ENCODE data around the gene COX6A2.

DNA sequence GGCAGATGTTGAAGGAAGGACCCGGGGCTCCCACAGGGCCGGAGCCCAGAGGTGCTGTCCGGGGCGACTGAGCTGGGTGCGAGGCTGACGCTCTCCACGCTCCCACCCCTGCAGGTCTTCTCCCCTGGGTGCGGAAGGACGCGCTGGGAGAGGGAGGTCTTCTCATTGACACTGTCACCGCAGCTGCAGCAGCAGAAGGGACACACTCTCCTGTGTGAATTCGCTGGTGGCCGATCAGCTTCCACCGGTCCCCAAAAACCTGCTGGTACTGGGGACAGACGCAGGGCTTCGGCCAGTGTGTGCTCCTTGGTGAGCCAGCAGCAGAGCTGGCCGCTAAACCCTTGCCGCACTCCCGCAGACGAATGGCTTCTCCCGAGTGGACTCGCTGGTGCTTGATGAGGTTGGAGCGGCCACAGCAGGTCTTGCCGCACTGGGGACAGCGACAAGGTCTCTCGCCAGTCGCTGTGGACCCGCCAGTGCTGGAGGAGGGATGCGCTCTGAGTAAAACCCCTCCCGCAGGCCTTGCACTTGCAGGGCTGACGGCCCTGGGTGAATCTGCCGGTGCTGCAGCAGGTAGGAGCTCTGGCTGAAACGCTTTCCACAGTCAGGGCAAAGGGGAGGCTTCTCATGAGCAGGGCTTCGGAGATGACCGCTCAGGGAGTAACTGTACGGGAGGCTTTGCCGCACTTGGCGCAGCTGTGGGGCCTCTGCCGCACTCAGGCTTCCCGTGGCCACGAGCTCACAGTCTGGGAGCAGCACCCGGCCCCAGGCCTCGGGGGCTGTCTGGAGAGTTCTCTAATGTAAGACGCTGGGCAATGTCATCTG, 8.3 kb upstream of the COX6A2 start:
- TF ChIP-seq, protein P1, sequence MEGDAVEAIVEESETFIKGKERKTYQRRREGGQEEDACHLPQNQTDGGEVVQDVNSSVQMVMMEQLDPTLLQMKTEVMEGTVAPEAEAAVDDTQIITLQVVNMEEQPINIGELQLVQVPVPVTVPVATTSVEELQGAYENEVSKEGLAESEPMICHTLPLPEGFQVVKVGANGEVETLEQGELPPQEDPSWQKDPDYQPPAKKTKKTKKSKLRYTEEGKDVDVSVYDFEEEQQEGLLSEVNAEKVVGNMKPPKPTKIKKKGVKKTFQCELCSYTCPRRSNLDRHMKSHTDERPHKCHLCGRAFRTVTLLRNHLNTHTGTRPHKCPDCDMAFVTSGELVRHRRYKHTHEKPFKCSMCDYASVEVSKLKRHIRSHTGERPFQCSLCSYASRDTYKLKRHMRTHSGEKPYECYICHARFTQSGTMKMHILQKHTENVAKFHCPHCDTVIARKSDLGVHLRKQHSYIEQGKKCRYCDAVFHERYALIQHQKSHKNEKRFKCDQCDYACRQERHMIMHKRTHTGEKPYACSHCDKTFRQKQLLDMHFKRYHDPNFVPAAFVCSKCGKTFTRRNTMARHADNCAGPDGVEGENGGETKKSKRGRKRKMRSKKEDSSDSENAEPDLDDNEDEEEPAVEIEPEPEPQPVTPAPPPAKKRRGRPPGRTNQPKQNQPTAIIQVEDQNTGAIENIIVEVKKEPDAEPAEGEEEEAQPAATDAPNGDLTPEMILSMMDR (IDR thresholded peaks at IDR 0.05) = no peak
- TF ChIP-seq, protein P2, sequence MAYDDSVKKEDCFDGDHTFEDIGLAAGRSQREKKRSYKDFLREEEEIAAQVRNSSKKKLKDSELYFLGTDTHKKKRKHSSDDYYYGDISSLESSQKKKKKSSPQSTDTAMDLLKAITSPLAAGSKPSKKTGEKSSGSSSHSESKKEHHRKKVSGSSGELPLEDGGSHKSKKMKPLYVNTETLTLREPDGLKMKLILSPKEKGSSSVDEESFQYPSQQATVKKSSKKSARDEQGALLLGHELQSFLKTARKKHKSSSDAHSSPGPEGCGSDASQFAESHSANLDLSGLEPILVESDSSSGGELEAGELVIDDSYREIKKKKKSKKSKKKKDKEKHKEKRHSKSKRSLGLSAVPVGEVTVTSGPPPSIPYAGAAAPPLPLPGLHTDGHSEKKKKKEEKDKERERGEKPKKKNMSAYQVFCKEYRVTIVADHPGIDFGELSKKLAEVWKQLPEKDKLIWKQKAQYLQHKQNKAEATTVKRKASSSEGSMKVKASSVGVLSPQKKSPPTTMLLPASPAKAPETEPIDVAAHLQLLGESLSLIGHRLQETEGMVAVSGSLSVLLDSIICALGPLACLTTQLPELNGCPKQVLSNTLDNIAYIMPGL (CRISPR knock-in tag; IDR thresholded peaks at IDR 0.05) = no peak
- TF ChIP-seq ZNF232 (CRISPR knock-in tag; IDR thresholded peaks at IDR 0.05) (no peak), NR3C1 (CRISPR knock-in tag; conservative IDR thresholded peaks at IDR 0.05; ENCODE audit: low read depth) (no peak)
